Thyroid gland (tissue), 4 donors: Measurements from ENCODE around the gene KCTD13. TPM values are rescaled to one million over a fixed set of nuclear protein-coding genes. Genes with fewer than 3 reads are reported as not detected.
"Not testable (repeated sequence)": the region's sequence is repeated elsewhere in the genome, so short reads cannot be mapped to it uniquely, and the experiment has no call there.

Source experiments
- DNase-seq, 2 donors: peaks; one replicate each; pipeline ENCODE4 v3.0.0-alpha.2; 2019
- H3K27ac ChIP-seq, 3 donors: fragments of 200-600 bp; sonication (generic); 1 replicate in 2 of 3; 2 replicates in 1 of 3; pipeline ENCODE4 v1.5.1; 2016 to 2019; ENCODE audit warnings: mild to moderate bottlenecking in 1 of 3, moderate library complexity in 1 of 3
- H3K27me3 ChIP-seq: fragments of 200-600 bp; sonication (generic); one replicate; pipeline ENCODE4 v1.5.1; 2019
- H3K36me3 ChIP-seq, 2 donors: fragments of 200-600 bp; sonication (generic); one replicate each; pipeline ENCODE4 v1.5.1; 2016 to 2019
- H3K4me1 ChIP-seq, 2 donors: fragments of 200-600 bp; sonication (generic); one replicate each; pipeline ENCODE4 v1.5.1; 2017 to 2019
- H3K4me3 ChIP-seq, 3 donors: fragments of 200-600 bp; sonication (generic); replicated peaks in 1 of 3; 1 replicate in 2 of 3; 2 replicates in 1 of 3; pipeline ENCODE4 v1.5.1; 2016; ENCODE audit warnings: mild to moderate bottlenecking in 1 of 3
- H3K9me3 ChIP-seq: fragments of 200-600 bp; sonication (generic); one replicate; pipeline ENCODE4 v1.5.1; 2017
- CTCF ChIP-seq, 6 experiments: fragments of 200-600 bp in 3 of 6; fragments of 450-650 bp in 3 of 6; sonication (generic) in 3 of 6; IDR thresholded peaks; one replicate each; pipeline ENCODE4 v1.5.1; 2016 to 2019; ENCODE audit warnings: antibody characterized with exemption in 6 of 6, mild to moderate bottlenecking in 2 of 6, inconsistent platforms in 1 of 6, moderate library complexity in 1 of 6
- POLR2A ChIP-seq, 2 donors: fragments of 450-650 bp; IDR thresholded peaks; one replicate each; pipeline ENCODE4 v1.6.1; 2017; ENCODE audit warnings: antibody characterized with exemption in 2 of 2, mild to moderate bottlenecking in 2 of 2, moderate library complexity in 1 of 2
- WGBS, 2 donors: methylation state at CpG; one replicate each; pipeline ENCODE4 v1.1.5; 2017; 5-methylcytosine and 5-hydroxymethylcytosine counted together
- intact Hi-C: fragments of 100-400 bp; cut with DNase I; formaldehyde crosslinking; loops from one replicate; pipeline ENCODE4 v1.15.1; 2023
- total RNA-seq, 4 donors: library from RNA; depleted of rRNA; stranded (reverse); fragments of >200 nt; gene quantifications; one replicate each; pipeline ENCODE4 v1.2.3, GENCODE V29; 2016

Gene KCTD13
- total RNA-seq, 4 donors from 2014 or later, result 9.8 to 27.5 (median 15.5) TPM

- no peaks in the 10 kb centered on the region for H3K9me3 ChIP-seq
- 80 to 82% methylated on average over 4 of the region's 4 CpGs for WGBS, 2 donors
- intact Hi-C loops, result no loop called here
- no peak for TF ChIP-seq POLR2A (IDR thresholded peaks at IDR 0.05)
- TF ChIP-seq CTCF (IDR thresholded peaks at IDR 0.05), result no peak
- no peak for DNase-seq
- no peaks in the 10 kb centered on the region for H3K27me3 ChIP-seq
- no peak overlapping the region for H3K4me3 ChIP-seq
- no peaks in the 10 kb centered on the region for H3K36me3 ChIP-seq
- H3K27ac ChIP-seq, result no peak overlapping the region
- H3K4me1 ChIP-seq, result peaks cover 2% of the 10 kb centered on the region in 2 donors
Observed at GRCh38 chr16:29894352-29894751, 31.7 kb downstream of the KCTD13 start.

- DNase-seq, result no peak
- WGBS, 2 donors, result 87 to 92% methylated on average over 3 of the region's 3 CpGs
- Histone ChIP-seq H3K4me3 (no peak overlapping the region), H3K36me3 (no peaks in the 10 kb centered on the region), H3K4me1 (no peaks in the 10 kb centered on the region), H3K9me3 (no peaks in the 10 kb centered on the region), H3K27me3 (no peaks in the 10 kb centered on the region), H3K27ac (no peak overlapping the region)
- TF ChIP-seq POLR2A (IDR thresholded peaks at IDR 0.05), result no peak
- TF ChIP-seq CTCF (IDR thresholded peaks at IDR 0.05), result no peak
- intact Hi-C loops, result no loop called here
Observed at GRCh38 chr16:29893553-29893952, 32.5 kb downstream of the KCTD13 start.

GRCh38 chr16:29892458-29892813 is 33.6 kb downstream of the KCTD13 start:
- H3K4me3 ChIP-seq, result no peak overlapping the region
- H3K4me1 ChIP-seq, result no peaks in the 10 kb centered on the region
- TF ChIP-seq POLR2A (IDR thresholded peaks at IDR 0.05), result no peak
- TF ChIP-seq CTCF (IDR thresholded peaks at IDR 0.05), result no peak
- H3K36me3 ChIP-seq, result no peaks in the 10 kb centered on the region
- no peaks in the 10 kb centered on the region for H3K9me3 ChIP-seq
- no peaks in the 10 kb centered on the region for H3K27me3 ChIP-seq
- WGBS, 2 donors, result 83 to 86% methylated on average over 5 to 6 of the region's 6 CpGs
- H3K27ac ChIP-seq, result no peak overlapping the region
- DNase-seq, result no peak
- intact Hi-C loops, result no loop called here

GRCh38 chr16:29891525-29892457 is 34.2 kb downstream of the KCTD13 start:
- WGBS, 2 donors, result 75 to 83% methylated on average over 10 of the region's 10 CpGs
- Histone ChIP-seq H3K4me3 (no peak overlapping the region), H3K36me3 (no peaks in the 10 kb centered on the region), H3K27me3 (no peaks in the 10 kb centered on the region), H3K9me3 (no peaks in the 10 kb centered on the region), H3K27ac (no peak overlapping the region), H3K4me1 (no peaks in the 10 kb centered on the region)
- TF ChIP-seq POLR2A (IDR thresholded peaks at IDR 0.05) (no peak), CTCF (IDR thresholded peaks at IDR 0.05) (no peak)
- intact Hi-C loops, result no loop called here
- DNase-seq, result no peak

- H3K4me3 ChIP-seq, intact Hi-C loops, DNase-seq, H3K9me3 ChIP-seq, H3K27ac ChIP-seq, H3K36me3 ChIP-seq, H3K4me1 ChIP-seq, H3K27me3 ChIP-seq: not testable (repeated sequence)
- WGBS, 2 donors, result 92 to 97% methylated on average over 3 of the region's 3 CpGs
Observed at GRCh38 chr16:29889372-29889771, 36.7 kb downstream of the KCTD13 start.
